ENCODE data around the gene MAML2. TPM values are rescaled to one million over a fixed set of nuclear protein-coding genes. Genes with fewer than 3 reads are reported as not detected.

The MAML2 gene
- total RNA-seq, 1 experiment from 2014 or later: 6.6 TPM

DNA sequence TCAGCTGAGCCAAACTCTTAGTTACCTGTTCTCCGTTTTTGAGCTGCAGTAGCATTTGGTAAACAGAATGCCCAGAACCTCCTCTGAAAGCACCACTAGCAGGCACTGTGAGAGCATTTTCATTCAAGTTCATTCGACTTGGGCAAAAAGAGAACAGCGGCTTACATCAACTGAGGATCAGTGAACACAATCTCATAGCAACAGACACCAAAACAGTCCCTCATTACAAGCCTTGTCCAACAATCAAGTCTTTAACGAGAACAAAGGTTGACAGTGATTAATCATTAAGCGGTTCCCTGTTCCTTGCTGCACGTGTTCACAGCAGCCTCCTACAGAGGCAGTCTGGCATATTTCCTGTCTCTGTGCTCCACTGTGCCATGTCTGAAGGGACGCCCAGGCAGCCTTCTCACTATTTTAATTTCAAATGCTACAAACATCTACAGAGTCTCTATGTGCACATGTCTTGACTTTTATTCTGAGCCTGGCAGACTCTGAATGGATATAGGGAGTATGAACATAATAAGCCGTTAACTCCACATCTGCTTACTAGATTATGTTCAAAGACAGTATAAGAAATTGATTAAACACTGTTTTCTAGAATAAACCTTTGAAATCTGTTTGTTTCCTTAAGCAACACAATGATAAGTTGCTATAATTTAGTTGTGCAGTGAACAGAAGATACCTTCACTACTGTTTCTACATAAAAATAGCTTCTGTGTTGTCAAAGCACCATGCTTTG lies 330.7 kb downstream of the MAML2 start:
- peak; percentile 84 for DNase-seq (ENCODE audit: low read depth)

- DNase-seq (ENCODE audit: low read depth): no peak
These were observed 332.3 kb downstream of the MAML2 start for GRCh38 chr11:96010683-96011082.

- DNase-seq (ENCODE audit: low read depth): no peak
These were observed 334.8 kb downstream of the MAML2 start for GRCh38 chr11:96008161-96008720.

DNA sequence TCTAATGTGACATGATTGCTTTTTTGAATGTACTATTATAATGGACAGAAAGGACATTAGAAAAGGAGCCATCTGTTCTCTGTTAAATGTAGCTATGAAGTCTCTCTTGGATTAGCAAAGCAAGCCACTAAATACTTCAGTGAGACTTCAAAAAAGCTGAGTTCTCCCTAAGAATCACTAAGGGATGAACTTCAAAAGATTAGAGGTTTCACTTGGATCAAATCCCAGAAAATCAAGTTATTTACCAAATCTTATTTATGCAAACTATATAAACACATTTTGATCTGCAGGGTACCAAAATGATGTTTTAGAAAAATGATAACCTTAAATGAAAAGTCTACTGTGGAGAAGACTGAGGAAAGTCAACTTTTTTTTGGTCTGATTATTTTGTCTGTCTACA lies 337.0 kb downstream of the MAML2 start:
- no peak for DNase-seq (ENCODE audit: low read depth)

DNA sequence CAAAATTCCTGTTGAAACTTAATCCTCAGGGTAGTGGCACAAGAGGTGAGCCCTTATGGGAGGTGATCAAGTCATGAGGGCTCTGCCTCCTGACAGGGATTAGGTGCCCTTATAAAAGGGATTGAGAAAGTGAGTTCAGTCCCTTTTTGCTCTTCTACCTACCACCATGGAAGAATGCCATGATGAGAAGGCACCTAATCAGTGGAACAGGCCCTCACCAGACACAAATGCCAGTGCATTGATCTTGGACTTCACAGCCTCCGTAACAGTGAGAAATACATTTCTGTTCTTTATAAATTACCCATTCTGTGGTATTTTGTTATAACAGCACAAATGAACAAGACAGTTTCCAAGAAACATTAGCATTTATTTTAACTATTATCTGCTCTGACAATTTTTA lies 338.1 kb downstream of the MAML2 start:
- no peak for DNase-seq (ENCODE audit: low read depth)

DNA sequence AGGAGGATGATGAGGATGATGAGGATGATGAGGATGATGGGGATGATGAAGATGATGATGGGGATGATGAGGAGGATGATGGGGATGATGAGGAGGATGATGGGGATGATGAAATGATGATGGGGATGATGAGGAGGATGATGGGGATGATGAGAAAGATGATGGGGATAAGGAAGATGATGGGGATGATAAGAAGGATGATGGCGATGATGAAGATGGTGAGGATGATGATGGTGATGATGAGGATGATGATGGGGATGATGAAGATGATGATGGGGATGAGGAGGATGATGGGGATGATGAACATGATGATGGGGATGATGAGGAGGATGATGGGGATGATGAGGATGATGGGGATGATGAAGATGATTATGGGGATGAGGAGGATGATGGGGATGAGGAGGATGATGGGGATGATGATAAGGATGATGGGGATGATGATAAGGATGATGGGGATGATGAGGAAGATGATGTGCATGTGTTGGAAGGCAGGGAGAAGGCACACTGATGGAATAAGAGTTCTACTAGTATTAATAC lies 340.2 kb downstream of the MAML2 start:
- DNase-seq (ENCODE audit: low read depth): no peak

DNA sequence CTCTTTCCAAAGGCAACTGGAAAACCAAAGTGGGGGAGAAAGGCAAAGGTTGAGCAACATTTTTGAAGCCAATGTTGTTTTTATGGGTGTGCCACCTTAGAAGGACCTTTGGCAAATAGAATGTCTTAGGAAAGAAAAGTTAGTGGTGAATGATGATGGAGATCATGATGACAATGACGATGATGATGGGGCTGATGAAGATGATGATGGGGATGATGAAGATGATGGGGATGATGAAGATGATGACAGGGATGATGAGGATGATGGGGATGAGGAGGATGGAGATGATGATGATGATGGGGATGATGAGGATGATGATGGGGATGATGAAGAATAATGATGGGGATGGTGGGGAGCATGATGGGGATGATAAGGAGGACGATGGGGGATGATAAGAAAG lies 340.7 kb downstream of the MAML2 start:
- DNase-seq (ENCODE audit: low read depth): no peak

DNA sequence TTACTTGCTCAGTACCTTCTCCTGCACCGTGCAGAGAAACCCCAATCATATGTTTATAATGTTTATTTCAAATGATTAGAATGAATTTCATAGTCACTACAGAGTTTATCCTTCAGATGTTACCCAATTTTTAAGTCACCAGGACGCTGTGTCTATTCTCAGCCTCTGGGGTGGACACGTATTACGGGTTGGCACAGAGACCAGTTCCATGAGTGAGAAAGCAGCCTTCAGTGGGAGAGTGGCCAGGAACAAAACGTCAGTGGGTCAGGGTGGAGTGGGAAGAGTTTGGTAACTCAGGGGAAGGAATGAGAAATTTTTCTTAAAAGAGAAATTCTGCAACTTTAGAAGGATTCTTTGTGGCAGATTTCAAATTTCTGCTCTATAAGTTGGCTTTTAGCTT lies 342.0 kb downstream of the MAML2 start:
- no peak for DNase-seq (ENCODE audit: low read depth)

DNA sequence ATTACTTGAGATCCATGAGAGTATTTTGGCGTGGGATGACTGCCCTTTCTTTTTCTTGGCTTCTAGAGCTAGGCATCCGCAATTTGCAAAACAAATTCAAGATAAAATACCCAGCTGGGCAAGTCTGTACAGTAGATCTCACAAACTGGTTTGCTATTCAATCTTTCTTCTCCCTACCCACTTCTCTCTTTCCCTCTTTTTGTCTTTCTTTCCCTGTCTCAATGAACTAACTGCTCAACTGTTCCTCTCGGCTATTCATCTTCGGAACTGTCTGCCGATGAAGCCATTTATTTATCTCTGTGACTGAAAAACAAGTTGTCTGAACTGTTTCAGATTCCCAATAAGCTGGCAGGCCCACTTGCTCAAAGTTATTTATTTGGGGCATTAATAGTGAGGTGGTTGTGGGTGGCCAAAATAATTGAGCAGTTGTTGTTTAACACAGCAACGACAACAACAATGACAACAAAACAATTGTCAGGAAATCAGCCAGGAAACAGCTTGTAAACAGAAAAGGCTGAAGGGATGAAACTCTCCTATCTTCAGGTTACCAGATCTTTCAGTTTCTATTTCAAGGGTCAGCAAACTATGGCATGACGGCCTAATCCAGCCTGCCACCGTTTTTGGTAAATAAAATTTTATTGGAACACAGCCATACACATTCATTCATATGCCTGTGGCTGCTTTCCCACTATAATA lies 343.1 kb downstream of the MAML2 start:
- no peak for DNase-seq (ENCODE audit: low read depth)

DNA sequence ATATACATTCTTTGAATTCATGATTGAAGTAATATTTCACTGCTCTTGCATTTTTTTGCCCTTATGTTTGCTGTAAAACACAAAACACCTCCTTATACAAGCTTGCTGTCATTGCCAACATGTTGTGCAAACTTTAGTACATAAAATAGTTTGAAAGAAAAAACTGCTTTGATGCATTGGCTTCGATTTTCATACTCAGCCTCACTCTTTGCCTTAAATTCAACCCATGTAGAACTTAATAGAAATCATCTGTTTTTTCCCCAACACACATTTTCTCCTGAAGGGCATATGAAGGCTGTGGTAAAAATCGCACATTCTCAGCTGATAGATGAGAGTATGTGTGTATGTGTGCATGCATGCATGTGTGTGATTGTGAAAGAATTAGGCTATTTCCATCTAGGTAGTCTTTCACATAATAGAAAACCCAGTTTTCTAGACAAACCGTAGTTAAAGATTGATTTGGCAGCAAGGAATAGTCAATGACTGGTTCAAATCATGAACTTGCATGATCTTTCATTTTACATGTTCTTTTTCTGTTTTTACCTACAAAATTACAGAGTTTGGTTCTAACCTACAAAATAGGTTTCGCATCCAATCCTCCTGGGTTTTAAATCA lies 346.3 kb downstream of the MAML2 start:
- no peak for DNase-seq (ENCODE audit: low read depth)

DNA sequence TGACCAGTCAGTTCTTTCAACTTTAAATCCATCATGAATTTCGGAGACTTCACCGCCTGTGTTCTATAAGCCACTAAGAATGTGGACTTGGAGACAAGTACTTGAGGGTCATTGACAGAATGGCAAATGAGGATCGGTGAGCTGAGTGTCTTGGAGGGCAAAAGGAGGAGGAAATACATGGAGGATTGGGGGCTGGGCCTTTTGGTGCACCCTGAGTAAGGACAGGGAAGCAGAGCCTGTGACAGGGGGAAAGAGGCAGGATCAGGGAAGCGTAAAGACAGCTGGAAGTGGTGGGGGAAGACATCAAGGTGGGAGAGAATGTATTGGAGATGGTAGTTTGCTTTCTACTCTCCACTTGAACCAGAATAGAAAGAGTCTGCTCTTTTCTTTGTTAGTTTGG lies 348.7 kb downstream of the MAML2 start:
- DNase-seq (ENCODE audit: low read depth): no peak

- no peak for DNase-seq (ENCODE audit: low read depth)
These were observed 349.3 kb downstream of the MAML2 start for GRCh38 chr11:95993438-95994298.

- no peak for DNase-seq (ENCODE audit: low read depth)
These were observed 351.4 kb downstream of the MAML2 start for GRCh38 chr11:95991545-95991944.

GRCh38 chr11:95991101-95991500 lies 351.9 kb downstream of the MAML2 start:
- no peak for DNase-seq (ENCODE audit: low read depth)

DNA sequence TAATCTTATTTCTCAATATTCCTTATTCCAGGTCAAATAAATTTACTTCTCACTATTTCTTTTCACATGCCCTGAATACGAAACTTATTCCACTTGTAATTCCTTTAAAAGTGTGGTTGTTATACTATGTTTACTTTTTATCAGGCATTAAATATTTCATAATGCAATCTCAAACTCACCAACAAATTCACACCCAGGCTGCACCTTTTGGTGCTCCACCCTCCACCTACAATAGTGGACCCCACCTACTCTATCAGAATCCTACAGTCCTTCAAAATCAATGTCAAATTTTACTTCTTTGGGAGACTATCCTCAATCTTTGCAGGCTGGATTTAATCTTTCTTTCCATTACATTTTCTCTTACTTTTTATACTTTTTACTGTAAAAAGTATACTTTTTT lies 353.2 kb downstream of the MAML2 start:
- no peak for DNase-seq (ENCODE audit: low read depth)

DNA sequence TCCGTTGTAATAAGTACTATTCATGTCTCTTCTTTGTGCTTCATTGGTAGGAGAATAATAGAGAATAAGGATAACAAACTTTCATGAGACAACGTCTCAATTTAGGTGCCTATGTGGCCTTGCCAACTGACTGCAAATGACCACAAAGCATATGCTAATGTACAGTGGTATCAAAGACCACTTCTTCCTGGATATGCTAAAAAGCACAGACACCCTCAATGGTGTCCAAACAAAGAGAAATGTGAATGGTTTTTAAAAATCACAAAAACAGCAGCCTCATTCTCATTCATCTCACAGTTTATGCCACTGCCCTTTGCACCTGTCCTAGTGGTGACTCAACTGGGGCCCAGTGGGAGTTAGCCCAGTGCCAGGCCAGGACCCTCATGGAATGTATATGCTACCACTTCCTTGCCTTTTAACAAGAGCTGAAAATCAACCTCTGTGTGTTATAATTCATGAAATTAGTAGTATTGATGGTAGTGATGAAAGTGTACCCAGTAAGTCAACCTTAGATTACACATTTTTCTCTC lies 353.9 kb downstream of the MAML2 start:
- no peak for DNase-seq (ENCODE audit: low read depth)

GRCh38 chr11:95985174-95985808 lies 357.7 kb downstream of the MAML2 start:
- no peak for DNase-seq (ENCODE audit: low read depth)

- no peak for DNase-seq (ENCODE audit: low read depth)
These were observed 358.9 kb downstream of the MAML2 start for GRCh38 chr11:95984072-95984471.

DNA sequence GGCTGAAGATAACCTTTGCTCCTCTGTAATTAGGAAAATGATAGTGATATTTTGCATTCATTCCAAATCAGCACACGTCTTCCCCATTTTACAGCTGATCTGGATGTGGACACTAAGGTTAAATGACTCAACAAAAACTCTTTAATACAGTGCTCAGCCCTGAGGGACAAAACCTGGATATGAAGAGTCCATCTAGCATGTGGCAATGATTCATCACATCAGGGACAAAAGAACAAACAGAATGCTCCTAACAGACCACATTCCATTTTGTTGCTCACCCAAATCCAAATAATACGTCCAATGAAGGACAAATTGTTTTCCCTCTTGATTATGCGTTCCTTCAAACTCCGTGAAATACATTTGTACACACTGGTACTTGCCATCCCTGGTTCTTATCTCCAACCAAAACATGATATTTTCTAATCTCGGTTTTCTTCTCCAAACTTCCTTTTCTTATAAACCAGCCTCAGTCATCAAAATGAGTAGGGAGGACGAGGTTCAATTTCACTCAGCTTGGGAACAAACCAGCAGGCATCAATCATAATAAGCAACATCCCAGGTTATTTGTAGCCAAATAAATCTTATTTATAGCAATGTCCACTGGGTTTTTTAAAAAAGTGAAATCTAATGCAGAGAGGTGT lies 365.3 kb downstream of the MAML2 start:
- DNase-seq (ENCODE audit: low read depth): peak; percentile 76

- DNase-seq (ENCODE audit: low read depth): no peak
These were observed 366.4 kb downstream of the MAML2 start for GRCh38 chr11:95976550-95976949.
